ENCODE data around the gene CFAP206. TPM values are rescaled to one million over a fixed set of nuclear protein-coding genes. Genes with fewer than 3 reads are reported as not detected.
A peak's percentile ranks its signal among the peaks of the same experiment; 100 is the strongest.

The CFAP206 gene
- total and polyA plus RNA-seq, 10 of the 15 experiments (the other 5 are each of a cell fraction or from before 2014, with no cell fraction given) = 0.04 to 0.24 (median 0.09) TPM; not detected in 6

DNA sequence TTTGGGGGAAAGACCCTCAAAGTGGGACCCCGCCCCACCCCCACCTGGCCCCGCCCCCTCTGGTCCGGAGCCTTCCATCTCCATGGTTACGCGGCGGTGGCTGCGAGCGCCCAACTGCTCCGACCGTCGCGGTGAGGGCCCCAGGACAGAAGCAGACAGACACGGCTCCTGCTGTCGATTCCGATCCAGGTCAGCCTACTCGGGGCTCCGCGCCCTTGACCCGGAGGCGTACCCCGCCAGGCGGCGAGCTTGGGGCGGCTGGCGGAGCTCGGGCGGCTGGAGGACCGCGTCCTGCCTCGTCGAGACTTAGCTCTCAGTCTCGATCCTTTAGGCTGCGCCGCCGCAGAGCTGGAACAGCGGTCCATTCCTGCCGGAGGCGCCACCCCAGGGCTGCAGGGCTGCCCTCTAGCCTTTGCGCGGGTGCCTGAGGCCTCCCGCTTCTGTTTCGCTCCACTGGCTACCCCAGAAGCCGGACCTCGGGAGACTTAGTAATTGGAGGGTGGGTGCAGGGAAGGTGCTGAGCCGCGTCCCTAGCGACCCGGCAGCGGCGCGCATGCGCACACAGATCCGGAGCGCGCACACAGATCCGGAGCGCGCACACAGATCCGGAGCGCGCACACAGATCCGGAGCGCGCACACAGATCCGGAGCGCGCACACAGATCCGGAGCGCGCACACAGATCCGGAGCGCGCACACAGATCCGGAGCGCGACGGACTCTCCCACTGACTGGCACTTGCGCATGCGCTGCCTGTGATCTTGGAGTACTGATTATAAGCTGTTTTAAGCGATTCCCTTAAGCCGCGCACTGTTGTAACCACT, at the start of gene CFAP206 (continued):
- TF ChIP-seq IRF4 (IDR thresholded peaks at IDR 0.05; ENCODE audit: low read depth, low read length) (0 out of 2 replicates have a peak, but pooled peaks have one; percentile 13), NRF1 (conservative IDR thresholded peaks at IDR 0.05; ENCODE audit: low read depth, low read length) (peak; percentile 75), BACH1 (IDR thresholded peaks at IDR 0.05; ENCODE audit: borderline replicate concordance) (peak; percentile 56; the same call in 1 of the 2 replicates), MXI1 (IDR thresholded peaks at IDR 0.05; ENCODE audit: low read depth, low read length) (peak; percentile 41; the same call in 1 of the 2 replicates), RB1 (IDR thresholded peaks at IDR 0.05; ENCODE audit: borderline replicate concordance) (peak; percentile 34; the same call in 1 of the 2 replicates), GABPA (IDR thresholded peaks at IDR 0.05; ENCODE audit: low read depth) (no peak), SUZ12 (IDR thresholded peaks at IDR 0.05; ENCODE audit: unreplicated experiment) (no peak), CREM (IDR thresholded peaks at IDR 0.05; ENCODE audit: low read depth) (no peak), BHLHE40 (IDR thresholded peaks at IDR 0.05; ENCODE audit: borderline replicate concordance in 1 of 2, low read depth in 2 of 2, low read length in 1 of 2) (0 out of 4 replicates have a peak, but pooled peaks of 1 of the 2 experiments have one; percentile 19), SREBF2 (IDR thresholded peaks at IDR 0.05; ENCODE audit: low read length) (0 out of 2 replicates have a peak, but pooled peaks have one; percentile 8), PAX5 (IDR thresholded peaks at IDR 0.05; ENCODE audit: borderline replicate concordance, low read depth, low read length) (peak; percentile 51; the same call in 1 of the 2 replicates), CBX5 (IDR thresholded peaks at IDR 0.05; ENCODE audit: low read depth) (peak; percentile 48; the same call in 1 of the 2 replicates), JUND (IDR thresholded peaks at IDR 0.05; ENCODE audit: low read depth, low read length) (no peak)
- TF ChIP-seq, protein P1, sequence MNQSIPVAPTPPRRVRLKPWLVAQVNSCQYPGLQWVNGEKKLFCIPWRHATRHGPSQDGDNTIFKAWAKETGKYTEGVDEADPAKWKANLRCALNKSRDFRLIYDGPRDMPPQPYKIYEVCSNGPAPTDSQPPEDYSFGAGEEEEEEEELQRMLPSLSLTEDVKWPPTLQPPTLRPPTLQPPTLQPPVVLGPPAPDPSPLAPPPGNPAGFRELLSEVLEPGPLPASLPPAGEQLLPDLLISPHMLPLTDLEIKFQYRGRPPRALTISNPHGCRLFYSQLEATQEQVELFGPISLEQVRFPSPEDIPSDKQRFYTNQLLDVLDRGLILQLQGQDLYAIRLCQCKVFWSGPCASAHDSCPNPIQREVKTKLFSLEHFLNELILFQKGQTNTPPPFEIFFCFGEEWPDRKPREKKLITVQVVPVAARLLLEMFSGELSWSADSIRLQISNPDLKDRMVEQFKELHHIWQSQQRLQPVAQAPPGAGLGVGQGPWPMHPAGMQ (IDR thresholded peaks at IDR 0.05; ENCODE audit: borderline replicate concordance) = no peak
- TF ChIP-seq, protein P2, sequence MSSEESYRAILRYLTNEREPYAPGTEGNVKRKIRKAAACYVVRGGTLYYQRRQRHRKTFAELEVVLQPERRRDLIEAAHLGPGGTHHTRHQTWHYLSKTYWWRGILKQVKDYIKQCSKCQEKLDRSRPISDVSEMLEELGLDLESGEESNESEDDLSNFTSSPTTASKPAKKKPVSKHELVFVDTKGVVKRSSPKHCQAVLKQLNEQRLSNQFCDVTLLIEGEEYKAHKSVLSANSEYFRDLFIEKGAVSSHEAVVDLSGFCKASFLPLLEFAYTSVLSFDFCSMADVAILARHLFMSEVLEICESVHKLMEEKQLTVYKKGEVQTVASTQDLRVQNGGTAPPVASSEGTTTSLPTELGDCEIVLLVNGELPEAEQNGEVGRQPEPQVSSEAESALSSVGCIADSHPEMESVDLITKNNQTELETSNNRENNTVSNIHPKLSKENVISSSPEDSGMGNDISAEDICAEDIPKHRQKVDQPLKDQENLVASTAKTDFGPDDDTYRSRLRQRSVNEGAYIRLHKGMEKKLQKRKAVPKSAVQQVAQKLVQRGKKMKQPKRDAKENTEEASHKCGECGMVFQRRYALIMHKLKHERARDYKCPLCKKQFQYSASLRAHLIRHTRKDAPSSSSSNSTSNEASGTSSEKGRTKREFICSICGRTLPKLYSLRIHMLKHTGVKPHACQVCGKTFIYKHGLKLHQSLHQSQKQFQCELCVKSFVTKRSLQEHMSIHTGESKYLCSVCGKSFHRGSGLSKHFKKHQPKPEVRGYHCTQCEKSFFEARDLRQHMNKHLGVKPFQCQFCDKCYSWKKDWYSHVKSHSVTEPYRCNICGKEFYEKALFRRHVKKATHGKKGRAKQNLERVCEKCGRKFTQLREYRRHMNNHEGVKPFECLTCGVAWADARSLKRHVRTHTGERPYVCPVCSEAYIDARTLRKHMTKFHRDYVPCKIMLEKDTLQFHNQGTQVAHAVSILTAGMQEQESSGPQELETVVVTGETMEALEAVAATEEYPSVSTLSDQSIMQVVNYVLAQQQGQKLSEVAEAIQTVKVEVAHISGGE (CRISPR knock-in tag; IDR thresholded peaks at IDR 0.05) = no peak
- TF ChIP-seq, protein P3, sequence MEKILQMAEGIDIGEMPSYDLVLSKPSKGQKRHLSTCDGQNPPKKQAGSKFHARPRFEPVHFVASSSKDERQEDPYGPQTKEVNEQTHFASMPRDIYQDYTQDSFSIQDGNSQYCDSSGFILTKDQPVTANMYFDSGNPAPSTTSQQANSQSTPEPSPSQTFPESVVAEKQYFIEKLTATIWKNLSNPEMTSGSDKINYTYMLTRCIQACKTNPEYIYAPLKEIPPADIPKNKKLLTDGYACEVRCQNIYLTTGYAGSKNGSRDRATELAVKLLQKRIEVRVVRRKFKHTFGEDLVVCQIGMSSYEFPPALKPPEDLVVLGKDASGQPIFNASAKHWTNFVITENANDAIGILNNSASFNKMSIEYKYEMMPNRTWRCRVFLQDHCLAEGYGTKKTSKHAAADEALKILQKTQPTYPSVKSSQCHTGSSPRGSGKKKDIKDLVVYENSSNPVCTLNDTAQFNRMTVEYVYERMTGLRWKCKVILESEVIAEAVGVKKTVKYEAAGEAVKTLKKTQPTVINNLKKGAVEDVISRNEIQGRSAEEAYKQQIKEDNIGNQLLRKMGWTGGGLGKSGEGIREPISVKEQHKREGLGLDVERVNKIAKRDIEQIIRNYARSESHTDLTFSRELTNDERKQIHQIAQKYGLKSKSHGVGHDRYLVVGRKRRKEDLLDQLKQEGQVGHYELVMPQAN (conservative IDR thresholded peaks at IDR 0.05) = peak; percentile 94
- TF ChIP-seq, protein P4, sequence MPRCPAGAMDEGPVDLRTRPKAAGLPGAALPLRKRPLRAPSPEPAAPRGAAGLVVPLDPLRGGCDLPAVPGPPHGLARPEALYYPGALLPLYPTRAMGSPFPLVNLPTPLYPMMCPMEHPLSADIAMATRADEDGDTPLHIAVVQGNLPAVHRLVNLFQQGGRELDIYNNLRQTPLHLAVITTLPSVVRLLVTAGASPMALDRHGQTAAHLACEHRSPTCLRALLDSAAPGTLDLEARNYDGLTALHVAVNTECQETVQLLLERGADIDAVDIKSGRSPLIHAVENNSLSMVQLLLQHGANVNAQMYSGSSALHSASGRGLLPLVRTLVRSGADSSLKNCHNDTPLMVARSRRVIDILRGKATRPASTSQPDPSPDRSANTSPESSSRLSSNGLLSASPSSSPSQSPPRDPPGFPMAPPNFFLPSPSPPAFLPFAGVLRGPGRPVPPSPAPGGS (IDR thresholded peaks at IDR 0.05; ENCODE audit: borderline replicate concordance, insufficient read depth, low read depth, low read length, poor library complexity, severe bottlenecking) = peak; percentile 22
